ENCODE measurements around the gene CNIH2.

DNA sequence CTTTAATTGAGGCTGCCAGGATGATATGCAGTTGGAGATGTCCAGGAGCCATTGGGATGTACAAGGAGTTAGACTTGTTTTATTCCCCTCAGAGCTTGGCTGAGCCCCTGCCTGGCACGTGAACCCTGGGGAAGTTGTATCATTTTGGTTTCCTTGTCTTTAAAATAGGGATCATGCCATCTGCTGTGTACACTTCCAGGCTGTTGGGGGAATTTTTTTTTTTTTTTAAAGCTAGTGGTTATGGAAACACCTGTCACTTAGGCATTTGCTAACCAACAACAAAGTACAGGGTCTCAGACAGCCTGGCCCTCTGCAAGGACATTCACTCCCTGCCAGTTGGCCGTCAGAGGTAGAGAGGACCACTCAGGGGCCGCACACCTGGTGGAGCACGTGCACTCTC, 18.0 kb upstream of the CNIH2 start:
- TF ChIP-seq CTCF (conservative IDR thresholded peaks at IDR 0.05; ENCODE audit: low read length) (no peak), EZH2phosphoT487 (IDR thresholded peaks at IDR 0.05; ENCODE audit: borderline replicate concordance) (no peak)

Data from Loucy (cell line).